Ishikawa (cell line): ENCODE data around the gene CA10.

Experiments
- CEBPB ChIP-seq: IDR thresholded peaks from 2 replicates; pipeline ENCODE4 v1.6.1; 2012
- CREB1 ChIP-seq: IDR thresholded peaks from 2 replicates; pipeline ENCODE4 v1.6.1; 2012; ENCODE audit warnings: low read depth
- EGR1 ChIP-seq: IDR thresholded peaks from 2 replicates; pipeline ENCODE4 v1.6.1; 2012
- EP300 ChIP-seq: IDR thresholded peaks from 2 replicates; pipeline ENCODE4 v1.6.1; 2012; ENCODE audit warnings: borderline replicate concordance
- NFIC ChIP-seq: IDR thresholded peaks from 2 replicates; pipeline ENCODE4 v1.6.1; 2012
- RAD21 ChIP-seq: IDR thresholded peaks from 2 replicates; pipeline ENCODE4 v1.6.1; 2012; ENCODE audit warnings: low read depth
- TAF1 ChIP-seq: IDR thresholded peaks from 2 replicates; pipeline ENCODE4 v1.6.1; 2012; ENCODE audit warnings: low read depth, mild to moderate bottlenecking
- TCF12 ChIP-seq: IDR thresholded peaks from 2 replicates; pipeline ENCODE4 v1.6.1; 2012; ENCODE audit warnings: low read depth
- TEAD4 ChIP-seq: IDR thresholded peaks from 2 replicates; pipeline ENCODE4 v1.6.1; 2012
- YY1 ChIP-seq: IDR thresholded peaks from 2 replicates; pipeline ENCODE4 v1.6.1; 2012; ENCODE audit warnings: low read depth
- TF ChIP-seq, protein P1 (sequence below): IDR thresholded peaks from 2 replicates; pipeline ENCODE4 v1.6.1; 2012
- TF ChIP-seq, protein P2 (sequence below): IDR thresholded peaks from 2 replicates; pipeline ENCODE4 v1.6.1; 2012
- TF ChIP-seq, protein P3 (sequence below): IDR thresholded peaks from 2 replicates; pipeline ENCODE4 v1.6.1; 2012; ENCODE audit warnings: low read depth, mild to moderate bottlenecking

DNA sequence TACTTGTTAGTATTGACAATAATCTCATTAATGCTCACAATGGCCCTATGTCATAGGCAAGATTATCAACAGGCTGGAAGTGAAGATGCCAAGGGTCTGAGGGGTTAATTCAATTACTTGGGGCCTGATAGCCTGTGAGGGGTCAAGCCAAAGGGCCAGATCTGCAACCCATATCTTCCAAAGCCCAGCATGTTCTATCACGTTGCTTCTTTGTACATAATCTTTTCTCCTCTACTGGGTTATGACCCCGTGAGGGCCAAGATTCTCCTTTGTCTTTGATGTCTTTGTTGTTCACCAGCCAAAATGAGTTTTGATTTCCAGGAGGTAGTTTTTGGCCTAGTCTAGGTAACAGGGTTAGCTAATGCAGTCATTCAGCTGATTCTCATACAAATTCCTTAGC is 551.0 kb downstream of the CA10 start:
- no peak for TF ChIP-seq YY1
- no peak for TF ChIP-seq TEAD4
- TF ChIP-seq, protein P1, sequence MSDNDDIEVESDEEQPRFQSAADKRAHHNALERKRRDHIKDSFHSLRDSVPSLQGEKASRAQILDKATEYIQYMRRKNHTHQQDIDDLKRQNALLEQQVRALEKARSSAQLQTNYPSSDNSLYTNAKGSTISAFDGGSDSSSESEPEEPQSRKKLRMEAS, result no peak
- TF ChIP-seq, protein P2, sequence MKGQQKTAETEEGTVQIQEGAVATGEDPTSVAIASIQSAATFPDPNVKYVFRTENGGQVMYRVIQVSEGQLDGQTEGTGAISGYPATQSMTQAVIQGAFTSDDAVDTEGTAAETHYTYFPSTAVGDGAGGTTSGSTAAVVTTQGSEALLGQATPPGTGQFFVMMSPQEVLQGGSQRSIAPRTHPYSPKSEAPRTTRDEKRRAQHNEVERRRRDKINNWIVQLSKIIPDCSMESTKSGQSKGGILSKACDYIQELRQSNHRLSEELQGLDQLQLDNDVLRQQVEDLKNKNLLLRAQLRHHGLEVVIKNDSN, result no peak
- TF ChIP-seq, protein P3, sequence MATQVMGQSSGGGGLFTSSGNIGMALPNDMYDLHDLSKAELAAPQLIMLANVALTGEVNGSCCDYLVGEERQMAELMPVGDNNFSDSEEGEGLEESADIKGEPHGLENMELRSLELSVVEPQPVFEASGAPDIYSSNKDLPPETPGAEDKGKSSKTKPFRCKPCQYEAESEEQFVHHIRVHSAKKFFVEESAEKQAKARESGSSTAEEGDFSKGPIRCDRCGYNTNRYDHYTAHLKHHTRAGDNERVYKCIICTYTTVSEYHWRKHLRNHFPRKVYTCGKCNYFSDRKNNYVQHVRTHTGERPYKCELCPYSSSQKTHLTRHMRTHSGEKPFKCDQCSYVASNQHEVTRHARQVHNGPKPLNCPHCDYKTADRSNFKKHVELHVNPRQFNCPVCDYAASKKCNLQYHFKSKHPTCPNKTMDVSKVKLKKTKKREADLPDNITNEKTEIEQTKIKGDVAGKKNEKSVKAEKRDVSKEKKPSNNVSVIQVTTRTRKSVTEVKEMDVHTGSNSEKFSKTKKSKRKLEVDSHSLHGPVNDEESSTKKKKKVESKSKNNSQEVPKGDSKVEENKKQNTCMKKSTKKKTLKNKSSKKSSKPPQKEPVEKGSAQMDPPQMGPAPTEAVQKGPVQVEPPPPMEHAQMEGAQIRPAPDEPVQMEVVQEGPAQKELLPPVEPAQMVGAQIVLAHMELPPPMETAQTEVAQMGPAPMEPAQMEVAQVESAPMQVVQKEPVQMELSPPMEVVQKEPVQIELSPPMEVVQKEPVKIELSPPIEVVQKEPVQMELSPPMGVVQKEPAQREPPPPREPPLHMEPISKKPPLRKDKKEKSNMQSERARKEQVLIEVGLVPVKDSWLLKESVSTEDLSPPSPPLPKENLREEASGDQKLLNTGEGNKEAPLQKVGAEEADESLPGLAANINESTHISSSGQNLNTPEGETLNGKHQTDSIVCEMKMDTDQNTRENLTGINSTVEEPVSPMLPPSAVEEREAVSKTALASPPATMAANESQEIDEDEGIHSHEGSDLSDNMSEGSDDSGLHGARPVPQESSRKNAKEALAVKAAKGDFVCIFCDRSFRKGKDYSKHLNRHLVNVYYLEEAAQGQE, result no peak
- TF ChIP-seq NFIC, result no peak
- no peak for TF ChIP-seq TAF1
- TF ChIP-seq EP300, result no peak
- TF ChIP-seq CREB1, result no peak
- TF ChIP-seq CEBPB, result no peak
- no peak for TF ChIP-seq RAD21
- TF ChIP-seq EGR1, result no peak
- no peak for TF ChIP-seq TCF12
